Activated T-cell treated with anti-CD3 and anti-CD28 coated beads for 24 hours (primary cell): Measurements from ENCODE around the gene KCTD2.

Experiments
- DNase-seq: peaks from one replicate; pipeline ENCODE4 v3.0.0-alpha.2; 2020; ENCODE audit warnings: low read depth

Gene KCTD2

GRCh38 chr17:75099881-75100595, 53.0 kb downstream of the KCTD2 start:
- DNase-seq, result no peak

- DNase-seq, result no peak
These were observed 55.4 kb downstream of the KCTD2 start for GRCh38 chr17:75102385-75102821.

- DNase-seq, result no peak
These were observed 56.9 kb downstream of the KCTD2 start for GRCh38 chr17:75103601-75104554.

- no peak for DNase-seq
These were observed 58.4 kb downstream of the KCTD2 start for GRCh38 chr17:75105126-75106080.

GRCh38 chr17:75108193-75108592, 61.2 kb downstream of the KCTD2 start:
- DNase-seq, result no peak

GRCh38 chr17:75109046-75109406, 62.0 kb downstream of the KCTD2 start:
- DNase-seq, result no peak

GRCh38 chr17:75109407-75110233, 62.6 kb downstream of the KCTD2 start, which contains the start of gene ARMC7:
Gene ARMC7 (plus strand): TSS chr17:75109969. CDS start chr17:75110289, 320 bp downstream.
- DNase-seq, result peak; percentile 89

GRCh38 chr17:75110234-75110937, 63.4 kb downstream of the KCTD2 start:
- DNase-seq, result no peak

- DNase-seq, result no peak
These were observed 64.8 kb downstream of the KCTD2 start for GRCh38 chr17:75111777-75112335.

GRCh38 chr17:75113798-75114551, 67.0 kb downstream of the KCTD2 start:
- peak; percentile 85 for DNase-seq

- no peak for DNase-seq
These were observed 67.7 kb downstream of the KCTD2 start for GRCh38 chr17:75114552-75115314.
